BLaER1 (cell line): ENCODE data around the gene ARG2.

Source experiments
- H3K27ac ChIP-seq: shearing (Covaris generic); formaldehyde crosslinking; 2 replicates; pipeline ENCODE4 v1.8.1; 2022
- H3K27me3 ChIP-seq: shearing (Covaris generic); formaldehyde crosslinking; 2 replicates; pipeline ENCODE4 v1.8.1; 2022
- H3K36me3 ChIP-seq: shearing (Covaris generic); formaldehyde crosslinking; 2 replicates; pipeline ENCODE4 v1.8.1; 2022
- H3K4me1 ChIP-seq: shearing (Covaris generic); formaldehyde crosslinking; 2 replicates; pipeline ENCODE4 v1.8.1; 2022
- H3K4me2 ChIP-seq: shearing (Covaris generic); formaldehyde crosslinking; 2 replicates; pipeline ENCODE4 v1.8.1; 2022
- H3K4me3 ChIP-seq: shearing (Covaris generic); formaldehyde crosslinking; 2 replicates; pipeline ENCODE4 v1.8.1; 2022
- H3K9ac ChIP-seq: shearing (Covaris generic); formaldehyde crosslinking; 2 replicates; pipeline ENCODE4 v1.8.1; 2022
- H3K9me3 ChIP-seq: shearing (Covaris generic); formaldehyde crosslinking; 2 replicates; pipeline ENCODE4 v1.8.1; 2022
- H4K20me1 ChIP-seq: shearing (Covaris generic); formaldehyde crosslinking; 2 replicates; pipeline ENCODE4 v1.8.1; 2022
- Cebpa-rat ChIP-seq: shearing (Covaris generic); IDR thresholded peaks from 2 replicates; pipeline ENCODE4 v1.8.1; 2022

Gene ARG2

GRCh38 chr14:67576216-67576955 is 43.3 kb upstream of the ARG2 start:
- H3K36me3 ChIP-seq = no peaks in the 10 kb centered on the region
- H3K27me3 ChIP-seq = no peaks in the 10 kb centered on the region
- no peak overlapping the region for H3K4me2 ChIP-seq
- H3K9me3 ChIP-seq = no peaks in the 10 kb centered on the region
- H3K4me3 ChIP-seq = no peak overlapping the region
- no peak overlapping the region for H3K27ac ChIP-seq
- TF ChIP-seq Cebpa-rat = no peak
- no peaks in the 10 kb centered on the region for H4K20me1 ChIP-seq
- no peak overlapping the region for H3K9ac ChIP-seq
- H3K4me1 ChIP-seq = no peaks in the 10 kb centered on the region

GRCh38 chr14:67577181-67577808 is 42.4 kb upstream of the ARG2 start:
- no peak overlapping the region for H3K27ac ChIP-seq
- H3K4me3 ChIP-seq = no peak overlapping the region
- H3K36me3 ChIP-seq = no peaks in the 10 kb centered on the region
- H4K20me1 ChIP-seq = no peaks in the 10 kb centered on the region
- no peak overlapping the region for H3K9ac ChIP-seq
- no peak overlapping the region for H3K4me2 ChIP-seq
- no peak for TF ChIP-seq Cebpa-rat
- H3K27me3 ChIP-seq = no peaks in the 10 kb centered on the region
- no peaks in the 10 kb centered on the region for H3K9me3 ChIP-seq
- H3K4me1 ChIP-seq = no peaks in the 10 kb centered on the region

- H3K27ac ChIP-seq = no peak overlapping the region
- no peak overlapping the region for H3K4me2 ChIP-seq
- no peaks in the 10 kb centered on the region for H3K9me3 ChIP-seq
- TF ChIP-seq Cebpa-rat = no peak
- H4K20me1 ChIP-seq = no peaks in the 10 kb centered on the region
- no peaks in the 10 kb centered on the region for H3K4me1 ChIP-seq
- no peaks in the 10 kb centered on the region for H3K36me3 ChIP-seq
- no peak overlapping the region for H3K9ac ChIP-seq
- H3K27me3 ChIP-seq = no peaks in the 10 kb centered on the region
- H3K4me3 ChIP-seq = no peak overlapping the region
Observed at GRCh38 chr14:67577909-67578749, 41.6 kb upstream of the ARG2 start.

- Histone ChIP-seq H3K4me3 (no peak overlapping the region), H3K9ac (no peak overlapping the region), H3K36me3 (no peaks in the 10 kb centered on the region), H4K20me1 (no peaks in the 10 kb centered on the region), H3K4me1 (no peaks in the 10 kb centered on the region), H3K4me2 (no peak overlapping the region), H3K9me3 (no peaks in the 10 kb centered on the region), H3K27ac (no peak overlapping the region), H3K27me3 (no peaks in the 10 kb centered on the region)
- no peak for TF ChIP-seq Cebpa-rat
Observed at GRCh38 chr14:67579040-67579439, 40.7 kb upstream of the ARG2 start.

- H3K27me3 ChIP-seq = no peaks in the 10 kb centered on the region
- H3K27ac ChIP-seq = no peak overlapping the region
- no peaks in the 10 kb centered on the region for H3K9me3 ChIP-seq
- no peak overlapping the region for H3K4me3 ChIP-seq
- H4K20me1 ChIP-seq = no peaks in the 10 kb centered on the region
- H3K9ac ChIP-seq = no peak overlapping the region
- no peaks in the 10 kb centered on the region for H3K4me1 ChIP-seq
- H3K36me3 ChIP-seq = no peaks in the 10 kb centered on the region
- no peak for TF ChIP-seq Cebpa-rat
- no peak overlapping the region for H3K4me2 ChIP-seq
Observed at GRCh38 chr14:67579636-67580035, 40.1 kb upstream of the ARG2 start.

- no peaks in the 10 kb centered on the region for H3K9me3 ChIP-seq
- no peak overlapping the region for H3K9ac ChIP-seq
- no peak for TF ChIP-seq Cebpa-rat
- H3K4me1 ChIP-seq = no peaks in the 10 kb centered on the region
- H4K20me1 ChIP-seq = no peaks in the 10 kb centered on the region
- no peak overlapping the region for H3K4me2 ChIP-seq
- no peaks in the 10 kb centered on the region for H3K27me3 ChIP-seq
- no peak overlapping the region for H3K4me3 ChIP-seq
- H3K27ac ChIP-seq = no peak overlapping the region
- H3K36me3 ChIP-seq = no peaks in the 10 kb centered on the region
Observed at GRCh38 chr14:67580336-67581171, 39.2 kb upstream of the ARG2 start.

- Histone ChIP-seq H4K20me1 (no peaks in the 10 kb centered on the region), H3K4me3 (no peak overlapping the region), H3K27ac (no peak overlapping the region), H3K36me3 (no peaks in the 10 kb centered on the region), H3K4me1 (no peaks in the 10 kb centered on the region), H3K9me3 (no peaks in the 10 kb centered on the region), H3K27me3 (no peaks in the 10 kb centered on the region), H3K4me2 (no peak overlapping the region), H3K9ac (no peak overlapping the region)
- TF ChIP-seq Cebpa-rat = no peak
Observed at GRCh38 chr14:67581643-67582042, 38.1 kb upstream of the ARG2 start.

GRCh38 chr14:67582061-67582460 is 37.7 kb upstream of the ARG2 start:
- Histone ChIP-seq H3K9me3 (no peaks in the 10 kb centered on the region), H3K4me2 (no peak overlapping the region), H3K9ac (no peak overlapping the region), H3K4me3 (no peak overlapping the region), H3K27me3 (no peaks in the 10 kb centered on the region), H3K36me3 (no peaks in the 10 kb centered on the region), H4K20me1 (no peaks in the 10 kb centered on the region), H3K27ac (no peak overlapping the region), H3K4me1 (no peaks in the 10 kb centered on the region)
- no peak for TF ChIP-seq Cebpa-rat

GRCh38 chr14:67583711-67584644 is 35.7 kb upstream of the ARG2 start:
- Histone ChIP-seq H3K9me3 (no peaks in the 10 kb centered on the region), H3K27ac (no peak overlapping the region), H3K4me1 (no peaks in the 10 kb centered on the region), H3K4me3 (no peak overlapping the region), H4K20me1 (no peaks in the 10 kb centered on the region), H3K4me2 (no peak overlapping the region), H3K9ac (no peak overlapping the region), H3K36me3 (no peaks in the 10 kb centered on the region), H3K27me3 (no peaks in the 10 kb centered on the region)
- TF ChIP-seq Cebpa-rat = no peak
